Mucosa of descending colon (tissue), 3 donors: Measurements from ENCODE around the gene KDM2B. TPM values are rescaled to one million over a fixed set of nuclear protein-coding genes. Genes with fewer than 3 reads are reported as not detected.

Source experiments
- ATAC-seq: fragments of 200-7000 bp; cut with Tn5 transposase; one replicate; pipeline ENCODE4 v1.9.1; 2020; ENCODE audit warnings: mild to moderate bottlenecking, moderate library complexity
- DNase-seq, 3 donors: peaks; one replicate each; pipeline ENCODE4 v3.0.0-alpha.2; 2020
- H3K36me3 ChIP-seq: fragments of 200-600 bp; one replicate; pipeline ENCODE4 v1.8.0; 2021; ENCODE audit warnings: low read depth, mild to moderate bottlenecking
- H3K4me1 ChIP-seq: fragments of 200-600 bp; one replicate; pipeline ENCODE4 v1.8.0; 2021; ENCODE audit warnings: low read depth, mild to moderate bottlenecking
- H3K4me3 ChIP-seq: fragments of 200-600 bp; one replicate; pipeline ENCODE4 v1.8.0; 2021; ENCODE audit warnings: mild to moderate bottlenecking
- H3K9me3 ChIP-seq: fragments of 200-600 bp; one replicate; pipeline ENCODE4 v1.8.0; 2021; ENCODE audit warnings: mild to moderate bottlenecking
- intact Hi-C, 2 donors: fragments of 100-400 bp; cut with DNase I in 1 of 2; cut with micrococcal nuclease in 1 of 2; formaldehyde crosslinking; loops; one replicate each; pipeline versions ENCODE4 v1.11.0 to v1.11.1; 2022; cut with DNase I, micrococcal nuclease
- total RNA-seq, 3 donors: library from RNA; stranded (reverse); fragmentation: NEBNext Ultra II Directional in 2 of 3; extraction: Animal tissue kit (Norgen Biotek cat#: 25700) in 2 of 3; gene quantifications; one replicate each; pipeline versions ENCODE4 v1.2.1 to v1.2.4, GENCODE V29; 2021 to 2023
- TF ChIP-seq, protein P1 (sequence below): fragments of 200-600 bp; IDR thresholded peaks from one replicate; pipeline ENCODE4 v1.8.0; 2022; ENCODE audit warnings: antibody characterized with exemption, mild to moderate bottlenecking
- donor health status: DM: no; HTN: no; CAD: no; lungs with moderate emphysema.
- donor health status: DM: no; HTN: no; CAD: no.
- donor health status: DM: no; HTN: yes; CAD: no.

Gene KDM2B
- total RNA-seq, 3 donors from 2014 or later: 17.9 to 24.5 (median 18.3) TPM

DNA sequence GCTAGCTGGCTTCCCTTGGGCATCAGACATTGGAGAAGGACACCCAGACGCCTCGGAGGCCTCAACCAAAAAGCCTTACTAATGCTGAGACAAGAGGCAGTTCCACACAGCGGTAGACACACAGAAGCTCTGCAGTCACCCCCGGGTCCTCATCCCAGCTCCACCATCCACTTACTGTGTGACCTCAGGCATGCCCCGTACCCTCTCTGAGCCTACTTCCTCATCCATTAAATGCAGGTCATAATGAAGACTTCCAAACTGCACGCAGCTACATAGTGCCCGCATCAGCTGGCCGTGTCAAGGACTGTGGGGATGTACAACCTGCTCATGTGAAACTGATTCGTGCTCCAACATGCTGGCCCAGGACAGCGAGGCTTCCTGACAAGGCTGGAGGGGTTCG, 72.3 kb downstream of the KDM2B start:
- DNase-seq: no peak
- TF ChIP-seq, protein P1, sequence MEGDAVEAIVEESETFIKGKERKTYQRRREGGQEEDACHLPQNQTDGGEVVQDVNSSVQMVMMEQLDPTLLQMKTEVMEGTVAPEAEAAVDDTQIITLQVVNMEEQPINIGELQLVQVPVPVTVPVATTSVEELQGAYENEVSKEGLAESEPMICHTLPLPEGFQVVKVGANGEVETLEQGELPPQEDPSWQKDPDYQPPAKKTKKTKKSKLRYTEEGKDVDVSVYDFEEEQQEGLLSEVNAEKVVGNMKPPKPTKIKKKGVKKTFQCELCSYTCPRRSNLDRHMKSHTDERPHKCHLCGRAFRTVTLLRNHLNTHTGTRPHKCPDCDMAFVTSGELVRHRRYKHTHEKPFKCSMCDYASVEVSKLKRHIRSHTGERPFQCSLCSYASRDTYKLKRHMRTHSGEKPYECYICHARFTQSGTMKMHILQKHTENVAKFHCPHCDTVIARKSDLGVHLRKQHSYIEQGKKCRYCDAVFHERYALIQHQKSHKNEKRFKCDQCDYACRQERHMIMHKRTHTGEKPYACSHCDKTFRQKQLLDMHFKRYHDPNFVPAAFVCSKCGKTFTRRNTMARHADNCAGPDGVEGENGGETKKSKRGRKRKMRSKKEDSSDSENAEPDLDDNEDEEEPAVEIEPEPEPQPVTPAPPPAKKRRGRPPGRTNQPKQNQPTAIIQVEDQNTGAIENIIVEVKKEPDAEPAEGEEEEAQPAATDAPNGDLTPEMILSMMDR: no peak
- no peaks in the 10 kb centered on the region for H3K36me3 ChIP-seq

DNA sequence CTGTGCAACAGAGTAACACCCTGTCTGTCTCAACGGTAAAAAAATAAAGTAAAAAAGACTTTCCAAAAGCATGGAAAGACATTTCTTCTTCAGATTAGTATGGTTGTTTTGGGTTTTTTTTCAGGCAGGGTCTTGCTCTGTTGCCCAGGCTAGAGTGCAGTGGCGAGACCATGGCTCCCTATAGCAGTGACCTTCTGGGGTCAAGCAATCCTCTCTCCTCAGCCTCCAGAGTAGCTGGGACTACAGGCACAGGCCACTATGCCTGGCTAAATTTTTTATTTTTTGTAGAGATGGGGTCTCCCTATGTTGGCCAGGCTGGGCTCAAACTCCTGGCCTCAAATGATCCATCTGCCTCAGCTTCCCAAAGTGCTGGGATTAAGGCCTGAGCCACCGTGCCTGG, 72.8 kb downstream of the KDM2B start:
- no peak overlapping the region for H3K4me3 ChIP-seq
- intact Hi-C loops: no loop called here
- ATAC-seq (no peak), DNase-seq (no peak)
- no peaks in the 10 kb centered on the region for H3K36me3 ChIP-seq
- TF ChIP-seq, protein P1: no peak
- no peaks in the 10 kb centered on the region for H3K4me1 ChIP-seq
- H3K9me3 ChIP-seq: no peaks in the 10 kb centered on the region

More for the DNA sequence above, 72.3 kb downstream of the KDM2B start:
- H3K4me3 ChIP-seq: no peak overlapping the region
- ATAC-seq: no peak
- no peaks in the 10 kb centered on the region for H3K9me3 ChIP-seq
- intact Hi-C loops: no loop called here
- H3K4me1 ChIP-seq: no peaks in the 10 kb centered on the region

DNA sequence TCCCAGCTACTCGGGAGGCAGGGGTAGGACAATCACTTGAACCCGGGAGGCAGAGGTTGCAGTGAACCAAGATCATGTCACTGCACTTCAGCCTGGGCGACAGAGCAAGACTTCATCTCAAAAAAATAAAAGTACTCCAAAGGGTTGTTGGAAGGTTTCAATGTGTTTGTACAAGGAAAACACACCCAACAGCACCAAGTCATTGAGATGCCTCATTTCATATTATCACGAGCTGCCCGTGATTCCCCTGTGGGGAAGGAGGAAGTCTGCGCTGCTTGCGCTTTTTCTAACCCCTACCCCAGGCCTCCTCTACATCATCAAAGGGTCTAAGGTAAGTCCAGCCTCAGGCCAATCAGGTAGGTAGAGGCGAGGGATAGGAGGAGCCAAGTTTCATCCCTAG, 73.6 kb downstream of the KDM2B start:
- no peak for ATAC-seq

DNA sequence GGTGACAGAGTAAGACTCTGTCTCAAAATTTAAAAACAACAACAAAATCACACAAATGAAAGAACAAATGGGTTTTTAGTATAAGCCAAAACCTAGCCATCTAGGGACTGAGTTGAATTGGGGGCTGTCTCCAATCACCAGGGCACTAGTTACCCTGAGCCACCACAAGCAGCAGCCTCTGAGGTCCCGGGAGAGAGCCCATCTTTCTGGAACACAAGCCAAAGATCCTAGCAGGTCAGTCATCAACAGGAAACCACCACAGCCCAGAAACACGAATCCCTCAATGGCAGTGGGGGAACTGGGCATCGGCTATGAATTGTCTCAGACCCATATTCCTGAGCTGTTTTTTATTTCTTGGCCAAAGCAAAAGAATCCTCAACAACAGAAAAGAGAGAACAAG, 75.3 kb downstream of the KDM2B start:
- no peaks in the 10 kb centered on the region for H3K36me3 ChIP-seq
- ATAC-seq (no peak), DNase-seq (no peak)
- H3K4me1 ChIP-seq: no peaks in the 10 kb centered on the region
- H3K9me3 ChIP-seq: no peaks in the 10 kb centered on the region
- TF ChIP-seq, protein P1: no peak
- H3K4me3 ChIP-seq: no peak overlapping the region
- intact Hi-C loops: no loop called here

More for the DNA sequence above, 73.6 kb downstream of the KDM2B start:
- no peak overlapping the region for H3K4me3 ChIP-seq
- H3K9me3 ChIP-seq: no peaks in the 10 kb centered on the region
- TF ChIP-seq, protein P1: no peak
- DNase-seq: no peak
- H3K4me1 ChIP-seq: no peaks in the 10 kb centered on the region
- H3K36me3 ChIP-seq: no peaks in the 10 kb centered on the region
- intact Hi-C loops: no loop called here

DNA sequence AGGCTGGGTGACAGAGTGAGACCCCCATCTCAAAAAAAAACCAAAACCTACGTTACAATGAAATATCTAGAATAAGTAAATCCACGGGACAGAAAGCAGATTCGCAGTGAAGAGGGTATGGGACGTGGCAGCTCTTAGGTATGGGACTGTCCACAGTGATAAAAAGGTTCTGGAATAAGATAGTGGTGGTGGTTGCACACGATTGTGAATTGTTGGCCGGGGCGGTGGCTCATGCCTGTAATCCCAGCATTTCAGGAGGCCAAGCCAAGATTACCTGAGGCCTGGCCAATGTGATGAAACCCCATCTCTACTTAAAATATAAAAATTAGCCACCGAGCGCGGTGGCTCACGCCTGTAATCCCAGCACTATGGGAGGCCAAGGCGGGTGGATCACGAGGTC, 76.3 kb downstream of the KDM2B start:
- no peak for DNase-seq
- no peaks in the 10 kb centered on the region for H3K9me3 ChIP-seq

More for the DNA sequence above, 76.3 kb downstream of the KDM2B start:
- TF ChIP-seq, protein P1: no peak
- intact Hi-C loops: no loop called here
- Histone ChIP-seq H3K36me3 (no peaks in the 10 kb centered on the region), H3K4me1 (no peaks in the 10 kb centered on the region), H3K4me3 (no peak overlapping the region)
- ATAC-seq: no peak
